Trophoblast cell (in vitro differentiated cells and primary cell): ENCODE measurements around the gene KIF21B.

ENCODE experiments used
- DNase-seq, 2 donors: peaks; one replicate each; pipeline ENCODE4 v3.0.0-alpha.2; 2016
- H2AFZ ChIP-seq: 2 replicates; pipeline ENCODE4 v1.6.1; 2013; ENCODE audit warnings: low read length, moderate library complexity, mild to moderate bottlenecking; ENCODE audit not compliant: insufficient read depth, poor library complexity
- H2AK5ac ChIP-seq: 2 replicates; pipeline ENCODE4 v1.6.1; 2013; ENCODE audit warnings: mild to moderate bottlenecking, low read length
- H2BK120ac ChIP-seq: 2 replicates; pipeline ENCODE4 v1.6.1; 2013; ENCODE audit warnings: low read length, mild to moderate bottlenecking, moderate library complexity; ENCODE audit not compliant: insufficient read depth, poor library complexity
- H2BK12ac ChIP-seq: 2 replicates; pipeline ENCODE4 v1.6.1; 2013; ENCODE audit warnings: mild to moderate bottlenecking, low read length, moderate library complexity
- H2BK5ac ChIP-seq: 2 replicates; pipeline ENCODE4 v1.6.1; 2013; ENCODE audit warnings: low read length, low read depth, moderate library complexity, mild to moderate bottlenecking; ENCODE audit not compliant: poor library complexity
- H3K14ac ChIP-seq: 2 replicates; pipeline ENCODE4 v1.6.1; 2013; ENCODE audit warnings: mild to moderate bottlenecking, low read length
- H3K18ac ChIP-seq: 2 replicates; pipeline ENCODE4 v1.6.1; 2013; ENCODE audit warnings: mild to moderate bottlenecking, low read length
- H3K23ac ChIP-seq: 2 replicates; pipeline ENCODE4 v1.6.1; 2013; ENCODE audit warnings: low read length
- H3K27ac ChIP-seq: 2 replicates; pipeline ENCODE4 v1.5.1; 2013; ENCODE audit warnings: low read depth, mild to moderate bottlenecking, inconsistent platforms, low read length, moderate library complexity
- H3K27me3 ChIP-seq: 2 replicates; pipeline ENCODE4 v1.6.1; 2013; ENCODE audit warnings: inconsistent platforms, mild to moderate bottlenecking, low read length, moderate library complexity; ENCODE audit not compliant: insufficient read depth
- H3K36me3 ChIP-seq, 2 experiments: 1 replicate in 1 of 2; 2 replicates in 1 of 2; pipeline ENCODE4 v1.6.1; 2013; ENCODE audit warnings: low read length in 2 of 2, mild to moderate bottlenecking in 2 of 2, moderate library complexity in 1 of 2; ENCODE audit not compliant: insufficient read depth in 2 of 2, control insufficient read depth in 1 of 2
- H3K4ac ChIP-seq: 2 replicates; pipeline ENCODE4 v1.6.1; 2013; ENCODE audit warnings: low read depth, mild to moderate bottlenecking, low read length, moderate library complexity
- H3K4me1 ChIP-seq, 2 experiments: 1 replicate in 1 of 2; 2 replicates in 1 of 2; pipeline ENCODE4 v1.6.1; 2013; ENCODE audit warnings: low read length in 2 of 2, mild to moderate bottlenecking in 2 of 2, moderate library complexity in 1 of 2; ENCODE audit not compliant: insufficient read depth in 2 of 2, control insufficient read depth in 1 of 2
- H3K4me2 ChIP-seq: 2 replicates; pipeline ENCODE4 v1.6.1; 2013; ENCODE audit warnings: inconsistent platforms, mild to moderate bottlenecking, low read length, moderate library complexity
- H3K4me3 ChIP-seq: 2 replicates; pipeline ENCODE4 v1.5.1; 2013; ENCODE audit warnings: mild to moderate bottlenecking, low read depth, low read length, inconsistent platforms
- H3K79me1 ChIP-seq: one replicate; pipeline ENCODE4 v1.6.1; 2013; ENCODE audit warnings: low read length
- H3K79me2 ChIP-seq: 2 replicates; pipeline ENCODE4 v1.6.1; 2013; ENCODE audit warnings: low read length, mild to moderate bottlenecking; ENCODE audit not compliant: control insufficient read depth, insufficient read depth, poor library complexity
- H3K9ac ChIP-seq: 2 replicates; pipeline ENCODE4 v1.6.1; 2013; ENCODE audit warnings: mild to moderate bottlenecking, low read length
- H3K9me3 ChIP-seq: 2 replicates; pipeline ENCODE4 v1.6.1; 2013; ENCODE audit warnings: low read depth, mild to moderate bottlenecking, control low read depth, inconsistent platforms, low read length; ENCODE audit not compliant: insufficient read depth
- H4K12ac ChIP-seq: 2 replicates; pipeline ENCODE4 v1.6.1; 2013; ENCODE audit warnings: low read depth, mild to moderate bottlenecking, low read length, moderate library complexity
- H4K8ac ChIP-seq: 2 replicates; pipeline ENCODE4 v1.6.1; 2013; ENCODE audit warnings: low read depth, mild to moderate bottlenecking, low read length, moderate library complexity
- H4K91ac ChIP-seq: one replicate; pipeline ENCODE4 v1.6.1; 2013; ENCODE audit warnings: low read depth, mild to moderate bottlenecking, low read length, moderate library complexity
- WGBS: extraction: QIAGEN DNeasy Blood & Tissue Kit; methylation state at CpG from one replicate; pipeline ENCODE4 v1.1.7; 2013; ENCODE audit warnings: missing lambda C conversion rate; ENCODE audit not compliant: insufficient read length, insufficient coverage; ENCODE audit errors: extremely low coverage; 5-methylcytosine and 5-hydroxymethylcytosine counted together

KIF21B gene

DNA sequence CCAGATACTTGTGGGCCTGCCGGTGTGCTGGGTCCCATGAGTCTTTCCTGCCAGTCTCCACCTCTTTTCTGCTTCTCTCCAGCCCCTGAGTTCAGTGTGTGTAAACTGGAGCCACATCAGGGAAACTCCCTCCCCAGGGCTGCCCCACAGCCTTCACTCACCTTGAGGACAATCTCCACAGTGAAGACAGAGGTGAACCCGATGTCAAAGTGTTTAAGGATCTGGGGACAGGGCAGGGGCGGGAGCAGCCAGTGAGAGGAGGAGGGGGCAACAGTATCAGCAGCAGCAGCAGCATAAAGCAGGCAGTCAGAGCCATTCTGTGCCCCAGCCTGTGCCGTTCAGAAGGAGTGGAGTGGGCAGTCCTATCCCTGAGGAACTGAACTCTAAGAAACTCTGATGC, 45.5 kb upstream of the KIF21B start:
- no peak overlapping the region for H3K4ac ChIP-seq
- no peak overlapping the region for H3K4me3 ChIP-seq
- no peaks in the 10 kb centered on the region for H3K79me1 ChIP-seq
- no peaks in the 10 kb centered on the region for H3K79me2 ChIP-seq
- no peak overlapping the region for H4K91ac ChIP-seq
- H3K18ac ChIP-seq = no peak overlapping the region
- H3K23ac ChIP-seq = no peak overlapping the region
- no peak overlapping the region for H3K4me2 ChIP-seq
- no peaks in the 10 kb centered on the region for H3K4me1 ChIP-seq
- H3K27me3 ChIP-seq = no peaks in the 10 kb centered on the region
- H4K12ac ChIP-seq = no peak overlapping the region
- no peak overlapping the region for H2BK120ac ChIP-seq
- H4K8ac ChIP-seq = no peak overlapping the region
- H2AFZ ChIP-seq = no peak overlapping the region
- H2BK5ac ChIP-seq = no peak overlapping the region
- H2AK5ac ChIP-seq = no peak overlapping the region
- H2BK12ac ChIP-seq = no peak overlapping the region
- no peaks in the 10 kb centered on the region for H3K36me3 ChIP-seq
- no peaks in the 10 kb centered on the region for H3K9me3 ChIP-seq
- H3K27ac ChIP-seq = no peak overlapping the region
- no peak overlapping the region for H3K9ac ChIP-seq
- no peak for DNase-seq
- no CpG with 5 or more reads among the region's 4 CpGs for WGBS
- no peak overlapping the region for H3K14ac ChIP-seq

DNA sequence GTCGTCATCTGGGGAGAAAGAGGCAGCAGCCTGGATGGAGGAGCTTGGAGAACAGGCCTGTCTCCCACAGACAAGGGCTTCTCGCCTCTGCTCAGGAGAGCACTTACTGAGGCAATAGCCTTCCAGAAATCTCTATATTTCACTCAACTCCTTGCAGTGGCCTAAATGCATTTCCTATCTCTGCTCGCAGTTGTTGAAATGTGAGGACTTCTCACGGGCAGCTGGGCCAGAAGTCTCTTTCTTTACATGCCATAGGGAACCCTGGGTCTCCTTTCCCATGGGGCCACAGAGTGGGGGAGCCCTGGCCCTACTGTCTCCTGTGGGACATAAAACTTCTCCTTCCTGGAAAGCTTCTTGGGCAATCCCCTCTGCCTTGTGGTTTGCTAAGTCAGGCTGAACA, 43.5 kb upstream of the KIF21B start:
- H3K4me1 ChIP-seq = no peaks in the 10 kb centered on the region

DNA sequence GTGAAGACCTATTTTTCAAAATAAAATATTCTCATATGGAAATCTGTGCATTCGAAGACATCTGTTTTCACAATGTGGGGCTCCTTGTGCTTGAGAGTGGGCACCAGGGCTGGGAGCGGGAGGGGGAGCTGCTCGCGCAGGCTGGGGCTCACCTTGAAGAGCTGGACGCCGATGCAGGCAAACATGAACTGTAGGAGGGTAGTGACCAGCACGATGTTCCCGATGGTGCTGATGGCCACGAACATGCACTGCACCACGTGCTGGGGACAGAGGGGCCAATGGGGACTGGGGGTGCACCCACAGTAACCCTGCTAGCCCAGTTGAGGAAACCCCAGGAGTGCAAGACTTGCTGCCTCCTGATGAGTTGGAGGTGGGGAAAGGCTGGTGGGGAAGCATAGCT, 42.2 kb upstream of the KIF21B start:
- H3K4me1 ChIP-seq = no peaks in the 10 kb centered on the region
- no peak overlapping the region for H3K4ac ChIP-seq
- H4K12ac ChIP-seq = no peak overlapping the region
- H2BK120ac ChIP-seq = no peak overlapping the region
- no peak overlapping the region for H4K8ac ChIP-seq
- H3K79me1 ChIP-seq = no peaks in the 10 kb centered on the region
- no peak overlapping the region for H3K14ac ChIP-seq
- H3K27me3 ChIP-seq = no peaks in the 10 kb centered on the region
- H2BK12ac ChIP-seq = no peak overlapping the region
- no peak overlapping the region for H3K23ac ChIP-seq
- no peak overlapping the region for H2AK5ac ChIP-seq
- no peak overlapping the region for H3K18ac ChIP-seq
- H3K27ac ChIP-seq = no peak overlapping the region
- no peak overlapping the region for H3K4me3 ChIP-seq
- H4K91ac ChIP-seq = no peak overlapping the region
- no peaks in the 10 kb centered on the region for H3K36me3 ChIP-seq
- no peak for DNase-seq
- H3K9ac ChIP-seq = no peak overlapping the region
- no peaks in the 10 kb centered on the region for H3K79me2 ChIP-seq
- WGBS = no CpG with 5 or more reads among the region's 10 CpGs
- peaks cover 2% of the 10 kb centered on the region for H3K9me3 ChIP-seq
- no peak overlapping the region for H3K4me2 ChIP-seq
- no peak overlapping the region for H2AFZ ChIP-seq
- no peak overlapping the region for H2BK5ac ChIP-seq

More for the DNA sequence above, 43.5 kb upstream of the KIF21B start:
- Histone ChIP-seq H3K14ac (no peak overlapping the region), H2AK5ac (no peak overlapping the region), H4K91ac (no peak overlapping the region), H3K4me2 (no peak overlapping the region), H3K4ac (no peak overlapping the region), H3K79me2 (no peaks in the 10 kb centered on the region), H3K79me1 (no peaks in the 10 kb centered on the region), H3K27me3 (no peaks in the 10 kb centered on the region), H3K4me3 (no peak overlapping the region), H4K12ac (no peak overlapping the region), H2BK12ac (no peak overlapping the region), H3K27ac (no peak overlapping the region), H2AFZ (no peak overlapping the region), H3K18ac (no peak overlapping the region), H3K9ac (no peak overlapping the region), H3K9me3 (peaks cover 2% of the 10 kb centered on the region), H3K36me3 (no peaks in the 10 kb centered on the region), H3K23ac (no peak overlapping the region), H2BK120ac (no peak overlapping the region), H2BK5ac (no peak overlapping the region), H4K8ac (no peak overlapping the region)
- no peak for DNase-seq
- WGBS = no CpG with 5 or more reads among the region's 4 CpGs

DNA sequence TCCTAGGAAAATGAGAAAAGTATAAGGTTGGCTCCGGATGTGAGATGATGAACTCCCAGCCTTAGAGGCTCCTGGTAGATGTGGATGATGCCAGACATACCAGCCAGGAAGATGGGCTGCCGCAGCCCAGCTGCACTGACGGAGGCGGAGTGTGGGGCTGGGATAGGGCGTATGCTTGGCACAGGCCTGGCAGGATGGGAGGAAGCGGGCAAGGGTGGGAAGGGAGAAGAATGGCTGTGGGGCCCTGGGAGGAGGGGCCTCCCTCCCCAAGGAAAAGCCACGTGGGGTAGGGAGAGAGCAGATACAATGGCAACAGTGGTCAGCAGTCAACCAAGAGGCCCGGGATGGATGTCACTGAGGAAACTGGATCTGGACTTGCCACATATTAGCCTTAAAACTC, 41.3 kb upstream of the KIF21B start:
- H2BK12ac ChIP-seq = no peak overlapping the region
- H3K4me1 ChIP-seq = no peaks in the 10 kb centered on the region
- H2AFZ ChIP-seq = no peak overlapping the region
- no peak overlapping the region for H3K4ac ChIP-seq
- no peak overlapping the region for H3K23ac ChIP-seq
- H3K9ac ChIP-seq = no peak overlapping the region
- no peak overlapping the region for H4K91ac ChIP-seq
- H3K79me1 ChIP-seq = no peaks in the 10 kb centered on the region
- no peak overlapping the region for H3K27ac ChIP-seq
- WGBS = no CpG with 5 or more reads among the region's 8 CpGs
- no peak overlapping the region for H3K14ac ChIP-seq
- no peak overlapping the region for H3K4me2 ChIP-seq
- no peaks in the 10 kb centered on the region for H3K27me3 ChIP-seq
- H4K8ac ChIP-seq = no peak overlapping the region
- H2AK5ac ChIP-seq = no peak overlapping the region
- H4K12ac ChIP-seq = no peak overlapping the region
- no peak overlapping the region for H2BK120ac ChIP-seq
- H2BK5ac ChIP-seq = no peak overlapping the region
- no peak for DNase-seq
- no peaks in the 10 kb centered on the region for H3K79me2 ChIP-seq
- peaks cover 2% of the 10 kb centered on the region for H3K9me3 ChIP-seq
- H3K4me3 ChIP-seq = no peak overlapping the region
- no peaks in the 10 kb centered on the region for H3K36me3 ChIP-seq
- H3K18ac ChIP-seq = no peak overlapping the region
